ENCODE data around the gene TSKU.
"Not testable (repeated sequence)": the region's sequence is repeated elsewhere in the genome, so short reads cannot be mapped to it uniquely, and the experiment has no call there.

TSKU gene

GRCh38 chr11:76824980-76825725, 42.0 kb downstream of the TSKU start:
- no peak for DNase-seq (ENCODE audit: low spot score)

- DNase-seq (ENCODE audit: low spot score), result no peak
These were observed 42.7 kb downstream of the TSKU start for GRCh38 chr11:76825726-76826396.

- DNase-seq (ENCODE audit: low spot score), result not testable (repeated sequence)
These were observed 43.4 kb downstream of the TSKU start for GRCh38 chr11:76826508-76826907.

- DNase-seq (ENCODE audit: low spot score), result not testable (repeated sequence)
These were observed 43.8 kb downstream of the TSKU start for GRCh38 chr11:76827005-76827404.

- no peak for DNase-seq (ENCODE audit: low spot score)
These were observed 47.6 kb downstream of the TSKU start for GRCh38 chr11:76830639-76831327.

GRCh38 chr11:76831686-76832310, 48.6 kb downstream of the TSKU start:
- DNase-seq (ENCODE audit: low spot score), result no peak

GRCh38 chr11:76832361-76832760, 49.2 kb downstream of the TSKU start:
- no peak for DNase-seq (ENCODE audit: low spot score)

- DNase-seq (ENCODE audit: low spot score), result no peak
These were observed 51.0 kb downstream of the TSKU start for GRCh38 chr11:76834151-76834550.

GRCh38 chr11:76835036-76835435, 51.9 kb downstream of the TSKU start:
- DNase-seq (ENCODE audit: low spot score), result no peak

- DNase-seq (ENCODE audit: low spot score), result peak; percentile 35
These were observed 52.9 kb downstream of the TSKU start for GRCh38 chr11:76835928-76836612.

- no peak for DNase-seq (ENCODE audit: low spot score)
These were observed 53.6 kb downstream of the TSKU start for GRCh38 chr11:76836613-76837291.

- no peak for DNase-seq (ENCODE audit: low spot score)
These were observed 54.8 kb downstream of the TSKU start for GRCh38 chr11:76837696-76838677.

GRCh38 chr11:76838678-76839068, 55.5 kb downstream of the TSKU start:
- DNase-seq (ENCODE audit: low spot score), result no peak

- no peak for DNase-seq (ENCODE audit: low spot score)
These were observed 56.2 kb downstream of the TSKU start for GRCh38 chr11:76839311-76839710.

GRCh38 chr11:76841923-76842452, 58.8 kb downstream of the TSKU start:
- DNase-seq (ENCODE audit: low spot score), result no peak

- DNase-seq (ENCODE audit: low spot score), result no peak
These were observed 60.8 kb downstream of the TSKU start for GRCh38 chr11:76843907-76844306.

GRCh38 chr11:76844511-76844910, 61.4 kb downstream of the TSKU start:
- no peak for DNase-seq (ENCODE audit: low spot score)

GRCh38 chr11:76845069-76845468, 61.9 kb downstream of the TSKU start:
- no peak for DNase-seq (ENCODE audit: low spot score)

- no peak for DNase-seq (ENCODE audit: low spot score)
These were observed 63.3 kb downstream of the TSKU start for GRCh38 chr11:76846441-76846840.

Data from hematopoietic multipotent progenitor cell treated with erythropoietin and hydrocortisone succinate and interleukin-3 and kit ligand, for 15 days (in vitro differentiated cells).